Stimulated activated CD8-positive, alpha-beta memory T cell treated with anti-CD3 and anti-CD28 coated beads, Interleukin-12 subunit alpha, Interleukin-12 subunit beta, amount 100 ng/mL, for 4 hours (primary cell): ENCODE data around the gene IL12RB2.

Experiments used
- DNase-seq: peaks from one replicate; pipeline ENCODE4 v3.0.0-alpha.2; 2020; ENCODE audit warnings: low read depth

Gene IL12RB2

GRCh38 chr1:67347688-67348472 lies 40.2 kb downstream of the IL12RB2 start:
- DNase-seq, result no peak

- no peak for DNase-seq
Measured at GRCh38 chr1:67348586-67349252, 41.0 kb downstream of the IL12RB2 start.

GRCh38 chr1:67350783-67351182 lies 43.1 kb downstream of the IL12RB2 start:
- no peak for DNase-seq

- DNase-seq, result no peak
Measured at GRCh38 chr1:67352211-67352610, 44.5 kb downstream of the IL12RB2 start.

- DNase-seq, result no peak
Measured at GRCh38 chr1:67355745-67356424, 48.2 kb downstream of the IL12RB2 start.

- no peak for DNase-seq
Measured at GRCh38 chr1:67359592-67359991, 51.9 kb downstream of the IL12RB2 start.

GRCh38 chr1:67361641-67362040 lies 54.0 kb downstream of the IL12RB2 start:
- no peak for DNase-seq

GRCh38 chr1:67367370-67368045 lies 59.8 kb downstream of the IL12RB2 start:
- no peak for DNase-seq

GRCh38 chr1:67368046-67368514 lies 60.4 kb downstream of the IL12RB2 start:
- DNase-seq, result no peak

- no peak for DNase-seq
Measured at GRCh38 chr1:67371043-67371442, 63.4 kb downstream of the IL12RB2 start.

- no peak for DNase-seq
Measured at GRCh38 chr1:67371681-67372080, 64.0 kb downstream of the IL12RB2 start.

- no peak for DNase-seq
Measured at GRCh38 chr1:67372136-67372535, 64.5 kb downstream of the IL12RB2 start.

GRCh38 chr1:67372898-67373297 lies 65.2 kb downstream of the IL12RB2 start:
- no peak for DNase-seq

GRCh38 chr1:67376381-67376780 lies 68.7 kb downstream of the IL12RB2 start:
- DNase-seq, result no peak

- DNase-seq, result no peak
Measured at GRCh38 chr1:67377253-67377652, 69.6 kb downstream of the IL12RB2 start.

- no peak for DNase-seq
Measured at GRCh38 chr1:67381154-67381553, 73.5 kb downstream of the IL12RB2 start.

GRCh38 chr1:67382292-67382691 lies 74.6 kb downstream of the IL12RB2 start:
- DNase-seq, result no peak

- DNase-seq, result no peak
Measured at GRCh38 chr1:67383999-67384638, 76.4 kb downstream of the IL12RB2 start.

GRCh38 chr1:67390041-67390887 lies 82.6 kb downstream of the IL12RB2 start:
- DNase-seq, result no peak

- DNase-seq, result no peak
Measured at GRCh38 chr1:67393240-67393639, 85.6 kb downstream of the IL12RB2 start.

- no peak for DNase-seq
Measured at GRCh38 chr1:67393737-67394136, 86.1 kb downstream of the IL12RB2 start.
